ENCODE results near the gene RNF222.
"Not testable (repeated sequence)": the region's sequence is repeated elsewhere in the genome, so short reads cannot be mapped to it uniquely, and the experiment has no call there.

The RNF222 gene

DNA sequence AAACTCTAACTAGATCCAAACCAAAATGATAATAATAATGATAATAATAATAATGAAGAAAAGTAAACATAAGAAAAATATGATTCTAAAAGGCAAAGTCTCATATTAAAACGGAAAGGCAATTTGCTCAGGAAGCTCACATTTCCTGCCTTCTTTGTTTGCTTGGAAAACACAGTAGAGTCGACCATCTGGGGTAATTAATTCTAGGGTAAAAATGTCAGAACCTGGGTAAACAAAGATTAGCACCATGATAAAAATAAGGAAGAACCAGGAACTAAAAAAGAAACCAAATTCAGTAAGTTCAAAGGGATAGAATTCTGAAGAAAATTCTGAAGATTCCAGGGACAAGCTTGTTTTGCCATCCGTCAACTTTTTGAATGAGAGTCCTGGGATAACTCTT lies 37.4 kb downstream of the RNF222 start:
- ATAC-seq (replicated peaks): no peak

GRCh38 chr17:8359769-8360168 lies 37.9 kb downstream of the RNF222 start:
- DNase-seq: no peak

More for the DNA sequence above, 37.4 kb downstream of the RNF222 start:
- H3K9me3 Mint-ChIP-seq: no peaks in the 10 kb centered on the region
- H3K27me3 Mint-ChIP-seq: no peaks in the 10 kb centered on the region
- H3K4me1 Mint-ChIP-seq: peaks cover 6 to 7% of the 10 kb centered on the region in 2 donors
- DNase-seq: no peak
- H3K36me3 Mint-ChIP-seq: peaks cover 0 to 4% of the 10 kb centered on the region in 2 donors
- H3K4me3 Mint-ChIP-seq: no peak overlapping the region
- no peak overlapping the region for H3K27ac Mint-ChIP-seq

DNA sequence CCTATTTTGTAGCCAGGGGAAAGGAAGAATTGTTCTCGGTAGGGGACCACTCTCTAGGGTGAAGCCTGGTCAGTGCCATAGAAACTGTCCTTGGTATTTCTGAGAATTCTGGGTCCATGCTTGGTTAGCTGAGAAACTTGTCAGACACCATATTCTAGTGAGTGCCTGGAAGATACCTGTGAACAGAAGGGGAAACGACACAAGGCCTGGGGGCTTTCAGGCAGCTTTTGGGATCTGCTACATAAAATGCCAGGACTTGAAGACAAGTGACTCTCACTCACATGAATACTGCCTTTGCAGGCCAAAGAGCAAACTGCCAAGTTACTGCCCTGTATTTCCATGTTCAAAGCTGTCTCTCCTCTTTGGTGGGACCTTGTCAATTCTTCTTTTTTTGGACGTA lies 39.7 kb downstream of the RNF222 start:
- ATAC-seq (replicated peaks): no peak
- H3K27ac Mint-ChIP-seq: no peak overlapping the region

More at GRCh38 chr17:8359769-8360168, 37.9 kb downstream of the RNF222 start:
- peaks cover 6 to 7% of the 10 kb centered on the region in 2 donors for H3K4me1 Mint-ChIP-seq
- H3K4me3 Mint-ChIP-seq: no peak overlapping the region
- no peak overlapping the region for H3K27ac Mint-ChIP-seq
- no peaks in the 10 kb centered on the region for H3K27me3 Mint-ChIP-seq
- H3K9me3 Mint-ChIP-seq: no peaks in the 10 kb centered on the region
- H3K36me3 Mint-ChIP-seq: peaks cover 0 to 4% of the 10 kb centered on the region in 2 donors
- ATAC-seq (replicated peaks): peak in 1 of 2 donors; percentile 58

DNA sequence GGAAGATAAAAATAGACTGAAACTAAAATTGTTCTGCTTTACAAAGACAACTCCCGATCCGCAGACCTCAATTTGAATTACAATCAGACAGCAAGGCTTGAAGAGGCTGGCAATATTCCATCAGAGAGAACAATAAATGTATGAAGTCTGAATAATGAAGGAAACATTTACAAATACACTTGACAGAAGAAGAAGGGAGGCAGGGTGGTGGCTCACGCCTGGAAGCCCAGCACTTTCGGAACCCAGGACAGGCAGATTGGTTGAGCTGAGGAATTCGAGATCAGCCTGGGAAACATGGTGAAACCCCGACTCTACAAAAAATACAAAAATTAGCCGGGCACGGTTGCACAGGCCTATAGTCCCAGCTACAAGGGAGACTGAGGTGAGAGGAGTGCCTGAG lies 43.4 kb downstream of the RNF222 start:
- ATAC-seq (replicated peaks) (no peak), DNase-seq (no peak)
- Mint-ChIP-seq H3K4me3 (no peak overlapping the region), H3K4me1 (peaks cover 0 to 5% of the 10 kb centered on the region in 2 donors), H3K27me3 (peaks cover 5 to 11% of the 10 kb centered on the region in 2 donors), H3K27ac (no peak overlapping the region), H3K9me3 (no peaks in the 10 kb centered on the region), H3K36me3 (peaks cover 0 to 2% of the 10 kb centered on the region in 2 donors)

More for the DNA sequence above, 39.7 kb downstream of the RNF222 start:
- H3K9me3 Mint-ChIP-seq: no peaks in the 10 kb centered on the region
- peaks cover 7 to 11% of the 10 kb centered on the region in 2 donors for H3K4me1 Mint-ChIP-seq
- H3K4me3 Mint-ChIP-seq: no peak overlapping the region
- no peak for DNase-seq
- peaks cover 0 to 2% of the 10 kb centered on the region in 2 donors for H3K36me3 Mint-ChIP-seq
- H3K27me3 Mint-ChIP-seq: no peaks in the 10 kb centered on the region

DNA sequence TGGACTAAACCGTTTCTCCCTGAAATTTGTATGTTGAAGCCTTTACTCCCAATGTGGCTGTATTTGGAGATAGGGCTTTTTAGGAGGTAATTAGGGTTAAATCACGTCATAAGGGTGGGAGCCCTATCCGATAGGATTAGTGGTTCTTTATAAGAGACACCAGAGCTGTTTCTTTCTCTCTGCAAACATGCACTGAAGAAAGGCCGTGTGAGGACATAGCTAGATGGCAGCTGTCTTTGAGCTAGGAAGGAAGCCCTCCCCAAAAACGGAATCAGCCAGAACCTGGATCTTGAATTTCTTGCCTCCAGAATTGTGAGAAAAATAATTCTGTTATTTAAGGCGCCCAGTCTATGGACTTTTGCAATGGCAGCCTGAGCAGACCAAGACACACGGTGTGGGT lies 43.9 kb downstream of the RNF222 start:
- DNase-seq (no peak), ATAC-seq (replicated peaks) (no peak)
- peaks cover 0 to 5% of the 10 kb centered on the region in 2 donors for H3K4me1 Mint-ChIP-seq
- no peak overlapping the region for H3K4me3 Mint-ChIP-seq
- H3K27me3 Mint-ChIP-seq: peaks cover 5 to 11% of the 10 kb centered on the region in 2 donors
- no peaks in the 10 kb centered on the region for H3K9me3 Mint-ChIP-seq
- H3K27ac Mint-ChIP-seq: no peak overlapping the region
- H3K36me3 Mint-ChIP-seq: peaks cover 0 to 2% of the 10 kb centered on the region in 2 donors

DNA sequence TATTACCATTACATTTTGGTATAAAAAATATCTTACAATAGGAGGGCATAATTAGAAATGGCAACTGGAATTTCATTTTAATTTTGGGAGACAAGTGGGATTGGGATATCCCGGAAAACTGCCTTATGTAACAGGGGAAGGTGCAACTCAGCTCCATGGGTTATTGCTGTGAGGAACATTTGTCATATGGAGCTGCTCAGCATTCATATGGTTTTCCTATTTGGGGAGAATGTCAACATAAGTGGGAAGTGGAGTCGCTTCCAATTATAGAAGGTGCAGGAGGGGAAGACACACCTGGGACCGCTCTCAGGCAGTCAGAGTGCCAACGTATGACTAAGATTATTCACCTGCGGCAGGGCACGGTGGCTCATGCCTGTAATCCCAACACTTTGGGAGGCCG lies 47.3 kb downstream of the RNF222 start:
- Mint-ChIP-seq H3K27me3 (peaks cover 26 to 31% of the 10 kb centered on the region in 2 donors), H3K4me3 (no peak overlapping the region), H3K4me1 (peaks cover 0 to 5% of the 10 kb centered on the region in 2 donors), H3K27ac (no peak overlapping the region), H3K9me3 (no peaks in the 10 kb centered on the region), H3K36me3 (no peaks in the 10 kb centered on the region)
- DNase-seq (no peak), ATAC-seq (replicated peaks) (no peak)

GRCh38 chr17:8347001-8347400 lies 50.6 kb downstream of the RNF222 start:
- not testable (repeated sequence) for ATAC-seq (replicated peaks); H3K36me3 Mint-ChIP-seq; H3K4me1 Mint-ChIP-seq

GRCh38 chr17:8345951-8346665 lies 51.5 kb downstream of the RNF222 start:
- Mint-ChIP-seq H3K4me3 (no peak overlapping the region), H3K27me3 (peaks cover 27 to 40% of the 10 kb centered on the region in 2 donors), H3K4me1 (no peaks in the 10 kb centered on the region), H3K36me3 (no peaks in the 10 kb centered on the region), H3K27ac (no peak overlapping the region), H3K9me3 (no peaks in the 10 kb centered on the region)
- DNase-seq (no peak), ATAC-seq (replicated peaks) (no peak)

More at GRCh38 chr17:8347001-8347400, 50.6 kb downstream of the RNF222 start:
- DNase-seq, H3K9me3 Mint-ChIP-seq, H3K27ac Mint-ChIP-seq, H3K4me3 Mint-ChIP-seq: not testable (repeated sequence)
- peaks cover 27 to 40% of the 10 kb centered on the region in 2 donors for H3K27me3 Mint-ChIP-seq

DNA sequence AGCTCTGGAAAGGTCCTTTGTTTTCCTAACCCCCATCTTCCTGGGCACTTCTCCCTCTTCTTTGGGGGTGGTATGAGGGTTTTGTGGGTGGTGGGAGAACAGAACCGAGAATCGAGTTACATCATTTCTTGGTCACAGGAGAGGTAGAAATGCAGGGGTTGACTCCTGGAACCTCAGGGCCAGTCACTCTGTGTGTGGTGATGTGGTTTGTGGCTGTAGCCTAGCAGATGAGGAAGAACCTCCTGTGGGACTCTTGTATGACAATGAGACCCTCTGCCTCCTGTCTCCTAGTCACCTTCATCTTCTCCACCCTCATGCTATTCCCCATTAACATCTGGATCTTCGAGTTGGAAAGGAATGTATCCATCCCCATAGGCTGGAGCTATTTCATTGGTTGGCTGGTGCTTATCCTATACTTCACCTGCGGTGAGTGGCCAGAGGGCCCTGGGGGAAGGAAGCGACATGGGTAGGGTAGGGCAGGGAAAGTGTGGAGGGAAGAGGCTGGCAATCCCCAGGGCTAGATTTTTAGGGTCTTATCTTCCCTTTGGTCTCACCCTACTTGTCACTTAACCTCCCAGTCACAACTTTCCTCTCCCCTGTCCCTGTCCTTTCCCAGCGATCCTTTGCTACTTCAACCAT lies 52.5 kb downstream of the RNF222 start:
- Mint-ChIP-seq H3K36me3 (no peaks in the 10 kb centered on the region), H3K4me1 (no peaks in the 10 kb centered on the region), H3K27ac (no peak overlapping the region), H3K9me3 (no peaks in the 10 kb centered on the region), H3K27me3 (peaks cover 27 to 36% of the 10 kb centered on the region in 2 donors), H3K4me3 (no peak overlapping the region)
- DNase-seq: no peak
- ATAC-seq (replicated peaks): peak; percentile 45 to 53

DNA sequence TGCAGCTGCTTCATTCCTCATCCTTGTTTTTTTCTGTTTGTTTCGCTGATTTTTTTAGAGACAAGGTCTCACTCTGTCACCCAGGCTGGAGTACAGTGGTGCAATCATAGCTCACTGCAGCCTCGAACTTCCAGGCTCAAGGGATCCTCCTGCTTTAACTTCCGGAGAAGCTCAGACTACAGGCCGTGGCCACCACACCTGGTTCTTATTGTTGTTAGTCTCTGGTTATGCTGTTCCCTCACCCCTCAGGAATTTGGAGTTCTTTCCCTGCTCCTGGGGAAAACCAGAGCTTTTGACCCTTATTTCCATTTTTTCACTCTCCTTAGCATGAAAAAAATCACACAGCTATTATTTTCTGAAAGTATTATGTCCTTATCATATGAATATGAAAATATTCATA lies 56.2 kb downstream of the RNF222 start:
- Mint-ChIP-seq H3K4me1 (peaks cover 8 to 13% of the 10 kb centered on the region in 2 donors), H3K36me3 (no peaks in the 10 kb centered on the region), H3K27me3 (peaks cover 15 to 19% of the 10 kb centered on the region in 2 donors), H3K9me3 (no peaks in the 10 kb centered on the region), H3K4me3 (no peak overlapping the region), H3K27ac (no peak overlapping the region)
- no peak for DNase-seq
- no peak for ATAC-seq (replicated peaks)

Measured in stimulated activated naive B cell treated with anti-CD40 and anti-IgM and Interleukin-4, amounts not matched to agents 10 μg/mL and 1 μg/mL and 100 μg/mL, for 72 hours (primary cell).